GM19193 (cell line): Measurements from ENCODE around the gene RBM47.

Source experiments
- POLR2A ChIP-seq: IDR thresholded peaks from 4 replicates; pipeline ENCODE4 v1.6.1; 2011; ENCODE audit not compliant: insufficient read depth, insufficient read length; ENCODE audit errors: extremely low read depth

Gene RBM47

GRCh38 chr4:40479378-40479777 is 150.3 kb downstream of the RBM47 start:
- no peak for TF ChIP-seq POLR2A

GRCh38 chr4:40475609-40476008 is 154.1 kb downstream of the RBM47 start:
- TF ChIP-seq POLR2A = no peak

DNA sequence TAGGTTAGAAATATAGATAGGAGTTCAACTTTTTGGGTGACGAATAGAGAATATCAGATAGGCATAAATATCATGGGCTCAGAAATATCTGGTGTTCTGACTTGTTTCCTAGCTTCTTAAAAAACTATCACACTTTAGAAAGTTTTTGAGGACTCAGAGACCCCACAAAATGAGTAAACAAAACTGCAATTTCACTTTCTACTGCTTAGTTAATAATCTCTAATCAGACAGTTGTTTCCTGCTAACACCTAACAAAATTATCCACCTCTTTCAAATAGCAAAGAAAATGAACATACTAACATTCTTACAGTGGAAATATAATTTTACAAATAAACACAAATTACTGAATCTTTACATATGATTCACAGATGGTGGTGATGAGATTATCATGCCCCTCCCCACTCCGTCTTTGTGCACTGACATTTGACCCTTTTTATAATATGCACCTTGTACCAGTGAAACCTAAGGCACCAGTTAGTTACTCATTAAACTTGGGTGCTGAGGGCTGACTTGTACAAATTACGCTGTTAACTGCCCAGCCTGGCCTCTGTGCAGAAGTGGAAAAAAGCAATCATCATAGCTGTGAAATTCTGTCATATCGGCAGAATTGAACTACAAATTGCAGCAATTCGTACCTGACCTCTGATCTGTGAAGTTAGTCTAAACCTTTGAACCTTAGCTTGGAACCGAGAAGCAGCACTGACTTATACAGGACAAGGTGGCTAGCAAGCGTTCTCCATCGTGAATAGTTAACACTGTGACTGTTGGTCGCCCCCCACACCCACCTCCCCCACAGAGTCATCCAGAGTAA is 155.9 kb downstream of the RBM47 start:
- TF ChIP-seq POLR2A = no peak

DNA sequence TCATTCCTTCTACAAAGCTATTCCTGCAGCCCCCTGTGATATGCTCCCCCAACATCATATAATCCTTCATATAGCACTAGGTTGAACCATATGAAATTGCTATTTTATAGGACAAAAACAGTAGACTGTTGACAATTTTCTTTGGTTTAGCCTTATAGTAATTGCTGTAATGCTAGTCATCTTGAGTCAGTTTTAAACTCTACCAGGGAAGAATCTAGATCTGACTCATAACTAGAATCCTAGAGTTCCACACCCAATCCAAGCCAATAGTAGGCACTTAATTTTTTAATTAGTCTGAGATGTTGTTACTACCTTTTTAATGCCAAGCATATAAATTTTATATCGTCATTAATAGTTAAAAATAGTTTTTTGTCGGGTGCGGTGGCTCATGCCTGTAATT is 157.7 kb downstream of the RBM47 start:
- no peak for TF ChIP-seq POLR2A

GRCh38 chr4:40466789-40467188 is 162.9 kb downstream of the RBM47 start:
- no peak for TF ChIP-seq POLR2A

- no peak for TF ChIP-seq POLR2A
These were observed 167.3 kb downstream of the RBM47 start for GRCh38 chr4:40462326-40462725.

GRCh38 chr4:40461879-40462278 is 167.8 kb downstream of the RBM47 start:
- TF ChIP-seq POLR2A = no peak

DNA sequence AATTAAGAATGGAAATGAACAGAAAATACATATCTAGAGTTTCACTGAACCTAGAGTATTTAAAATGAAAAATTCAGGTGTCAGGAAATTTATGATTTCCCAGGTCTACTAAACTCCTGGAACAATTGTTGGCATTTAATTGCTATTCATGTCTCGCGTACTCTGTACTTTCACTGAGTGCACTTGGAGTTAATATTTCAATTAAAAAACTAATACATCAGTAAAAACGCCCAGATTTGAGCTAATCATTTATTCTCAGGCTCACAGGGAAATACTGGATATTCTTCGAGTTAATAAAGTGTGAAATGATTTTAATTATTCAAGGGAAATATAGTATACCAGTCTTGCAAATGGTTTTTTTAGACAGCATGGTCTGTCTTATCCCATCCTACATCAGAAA is 168.6 kb downstream of the RBM47 start:
- TF ChIP-seq POLR2A = no peak

- TF ChIP-seq POLR2A = no peak
These were observed 171.0 kb downstream of the RBM47 start for GRCh38 chr4:40458683-40459082.

- no peak for TF ChIP-seq POLR2A
These were observed 171.6 kb downstream of the RBM47 start for GRCh38 chr4:40458109-40458508.

- no peak for TF ChIP-seq POLR2A
These were observed 174.2 kb downstream of the RBM47 start for GRCh38 chr4:40455340-40455902.

GRCh38 chr4:40454816-40455215 is 174.8 kb downstream of the RBM47 start:
- TF ChIP-seq POLR2A = no peak

DNA sequence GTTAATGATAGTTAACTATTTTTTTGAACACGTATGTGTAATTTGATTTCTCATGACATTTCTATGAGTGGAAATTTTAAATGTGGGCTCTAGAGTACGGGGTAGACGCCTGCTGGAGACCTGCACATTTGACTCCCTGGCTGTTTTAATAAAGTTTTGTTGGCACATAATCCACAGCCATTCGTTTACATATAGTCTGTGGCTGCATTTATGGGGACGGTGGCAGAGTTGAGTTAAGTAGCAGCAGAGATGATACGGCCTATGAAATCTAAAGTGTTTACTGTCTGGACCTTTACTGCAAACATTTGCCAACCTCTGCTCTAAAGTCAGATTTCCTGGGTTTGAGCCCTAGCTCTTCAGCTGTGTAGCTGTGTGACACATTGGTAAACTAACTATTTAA is 175.8 kb downstream of the RBM47 start:
- no peak for TF ChIP-seq POLR2A

DNA sequence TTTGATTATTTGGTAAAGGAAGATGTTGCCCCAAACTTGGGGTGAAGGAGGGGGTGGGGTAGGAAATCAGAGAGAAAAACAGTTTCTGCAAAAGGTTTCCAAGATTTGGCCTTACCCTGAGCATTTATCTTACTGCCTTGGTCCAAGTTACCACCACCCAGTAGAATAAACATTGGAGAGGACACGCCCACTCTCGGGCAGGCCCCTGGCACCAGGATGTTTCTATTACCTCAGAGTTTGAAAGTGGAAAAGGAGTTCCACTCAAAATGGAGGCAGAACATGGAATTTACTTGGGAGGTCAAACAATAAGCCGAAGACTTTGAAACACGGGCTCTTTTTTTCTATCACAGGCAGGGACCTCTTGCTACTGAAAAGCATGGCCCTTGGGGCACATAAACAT is 180.8 kb downstream of the RBM47 start:
- no peak for TF ChIP-seq POLR2A

DNA sequence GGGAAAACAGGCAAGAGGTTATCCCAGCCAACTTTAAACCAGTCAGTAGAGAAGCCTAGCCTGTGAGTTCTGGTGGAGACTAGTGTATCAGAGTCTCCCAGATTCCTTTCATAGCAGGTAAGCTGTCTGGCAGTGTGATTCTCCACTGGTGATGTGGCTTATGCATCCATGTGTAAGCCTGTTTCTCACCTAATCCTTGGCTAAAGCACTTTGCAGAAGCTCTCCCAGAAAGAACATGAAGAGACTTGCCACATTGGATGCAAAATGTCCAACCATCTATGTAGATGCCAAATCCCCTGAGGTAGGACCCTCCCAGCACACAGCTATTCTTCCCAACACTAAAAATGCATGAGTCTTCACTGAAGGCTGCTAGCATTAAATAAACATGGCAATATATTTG is 182.8 kb downstream of the RBM47 start:
- TF ChIP-seq POLR2A = no peak

- no peak for TF ChIP-seq POLR2A
These were observed 184.0 kb downstream of the RBM47 start for GRCh38 chr4:40445671-40446070.
